Measurements from ENCODE around the gene RCBTB1.
A peak's percentile ranks its signal among the peaks of the same experiment; 100 is the strongest.
"Not testable (repeated sequence)": the region's sequence is repeated elsewhere in the genome, so short reads cannot be mapped to it uniquely, and the experiment has no call there.

Gene RCBTB1

GRCh38 chr13:49496837-49497236 is 88.5 kb downstream of the RCBTB1 start:
- H3K4me1 ChIP-seq (ENCODE audit: control insufficient read depth, insufficient read depth, low read length); H3K9me3 ChIP-seq (ENCODE audit: control insufficient read depth, insufficient read depth, low read length); H3K9ac ChIP-seq (ENCODE audit: low read depth, low read length); H3K36me3 ChIP-seq (ENCODE audit: control insufficient read depth, insufficient read depth, low read length); H3K4me3 ChIP-seq (ENCODE audit: low read depth, low read length); H3K27me3 ChIP-seq (ENCODE audit: control insufficient read depth, insufficient read depth, low read length): not testable (repeated sequence)

GRCh38 chr13:49495783-49496762 is 89.3 kb downstream of the RCBTB1 start, which contains the start of gene PHF11:
TSS of gene PHF11 (plus strand) at chr13:49495953. CDS start at chr13:49496002, 49 bp downstream.
- H3K4me3 ChIP-seq (ENCODE audit: low read depth, low read length) = peak within 1 kb of the TSS; percentile 75

GRCh38 chr13:49494645-49495044 is 90.7 kb downstream of the RCBTB1 start:
- no peaks in the 10 kb centered on the region for H3K4me1 ChIP-seq (ENCODE audit: control insufficient read depth, insufficient read depth, low read length)
- H3K9me3 ChIP-seq (ENCODE audit: control insufficient read depth, insufficient read depth, low read length) = no peaks in the 10 kb centered on the region
- H3K9ac ChIP-seq (ENCODE audit: low read depth, low read length) = no peak overlapping the region
- no peaks in the 10 kb centered on the region for H3K27me3 ChIP-seq (ENCODE audit: control insufficient read depth, insufficient read depth, low read length)
- H3K4me3 ChIP-seq (ENCODE audit: low read depth, low read length) = peak overlapping the region; percentile 69
- no peaks in the 10 kb centered on the region for H3K36me3 ChIP-seq (ENCODE audit: control insufficient read depth, insufficient read depth, low read length)

More at GRCh38 chr13:49495783-49496762, 89.3 kb downstream of the RCBTB1 start, which contains the start of gene PHF11:
- H3K9ac ChIP-seq (ENCODE audit: low read depth, low read length) = peak within 1 kb of the TSS; percentile 62
- no peaks in the 10 kb centered on the region for H3K36me3 ChIP-seq (ENCODE audit: control insufficient read depth, insufficient read depth, low read length)
- H3K27me3 ChIP-seq (ENCODE audit: control insufficient read depth, insufficient read depth, low read length) = no peaks in the 10 kb centered on the region
- no peaks in the 10 kb centered on the region for H3K9me3 ChIP-seq (ENCODE audit: control insufficient read depth, insufficient read depth, low read length)
- no peaks in the 10 kb centered on the region for H3K4me1 ChIP-seq (ENCODE audit: control insufficient read depth, insufficient read depth, low read length)

- Histone ChIP-seq H3K9me3 (ENCODE audit: control insufficient read depth, insufficient read depth, low read length) (no peaks in the 10 kb centered on the region), H3K4me3 (ENCODE audit: low read depth, low read length) (no peak overlapping the region), H3K9ac (ENCODE audit: low read depth, low read length) (no peak overlapping the region), H3K27me3 (ENCODE audit: control insufficient read depth, insufficient read depth, low read length) (no peaks in the 10 kb centered on the region), H3K36me3 (ENCODE audit: control insufficient read depth, insufficient read depth, low read length) (no peaks in the 10 kb centered on the region), H3K4me1 (ENCODE audit: control insufficient read depth, insufficient read depth, low read length) (no peaks in the 10 kb centered on the region)
These were observed 96.8 kb downstream of the RCBTB1 start for GRCh38 chr13:49488563-49488962.
